Lung microvascular endothelial cell (primary cell): Measurements from ENCODE around the gene SLC7A8. TPM values are rescaled to one million over a fixed set of nuclear protein-coding genes. Genes with fewer than 3 reads are reported as not detected.

Source experiments
- DNase-seq, 2 donors: peaks; one replicate each; pipeline versions ENCODE4 v3.0.0 to v3.0.0-alpha.2; 2010; ENCODE audit warnings: low read depth in 2 of 2
- total RNA-seq: library from RNA; depleted of rRNA; stranded (reverse); fragments of >200 nt; gene quantifications from 2 replicates; pipeline ENCODE4 v1.2.1, GENCODE V29; 2014

The SLC7A8 gene
- total RNA-seq, 1 donor from 2014 or later: not detected

DNA sequence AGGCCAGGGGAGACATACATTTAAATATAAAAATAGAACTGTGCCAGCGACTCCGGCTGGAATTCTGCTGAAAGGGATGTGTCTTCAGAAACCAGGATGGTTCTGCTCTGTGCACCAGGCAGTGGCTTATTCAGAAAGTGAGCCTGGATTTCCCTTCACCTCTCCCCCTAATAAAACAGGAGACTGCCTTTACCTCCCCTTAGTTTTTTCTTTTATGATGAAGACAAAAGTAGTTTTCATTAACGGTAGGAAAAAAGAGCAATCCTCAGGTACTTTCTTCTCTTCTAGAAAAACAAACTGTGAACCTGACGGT, 346 bp downstream of the SLC7A8 start:
- DNase-seq: no peak

DNA sequence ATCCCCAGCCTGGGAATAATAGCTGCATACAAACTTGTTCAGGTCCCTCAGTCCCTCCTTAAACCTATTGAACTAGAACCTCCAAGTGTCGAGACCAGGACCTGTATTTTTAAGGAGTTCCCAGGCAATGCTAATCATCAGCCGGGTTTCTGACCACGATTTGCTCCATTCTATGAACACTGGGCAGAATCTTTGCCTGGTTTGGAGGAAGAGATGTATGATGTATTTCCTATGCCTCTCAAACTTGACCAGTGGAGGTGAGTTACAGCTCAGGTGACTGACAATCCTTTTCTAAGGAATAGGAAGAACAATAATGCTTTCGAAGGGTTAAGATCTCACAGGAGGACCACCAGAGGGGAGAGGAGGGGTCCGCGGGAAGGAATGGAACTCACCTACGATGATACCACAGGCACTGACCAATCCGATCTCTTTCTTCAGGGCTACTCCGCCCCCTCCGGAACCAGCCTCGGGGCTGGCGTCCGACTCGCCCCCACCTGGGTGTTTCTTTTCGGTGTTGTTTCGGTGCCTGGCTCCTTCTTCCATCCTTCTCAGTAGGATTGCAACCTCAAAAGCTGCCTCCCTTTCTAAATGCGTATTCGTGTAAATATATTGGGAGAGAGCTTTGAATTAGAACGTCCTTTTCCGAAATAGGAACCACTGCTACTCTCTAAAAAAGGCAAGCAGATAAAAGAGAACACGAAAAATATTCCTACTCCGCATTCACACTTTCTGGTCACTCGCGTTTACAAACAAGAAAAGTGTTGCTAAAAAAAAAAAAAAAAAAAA, 895 bp downstream of the SLC7A8 start:
- no peak for DNase-seq

DNA sequence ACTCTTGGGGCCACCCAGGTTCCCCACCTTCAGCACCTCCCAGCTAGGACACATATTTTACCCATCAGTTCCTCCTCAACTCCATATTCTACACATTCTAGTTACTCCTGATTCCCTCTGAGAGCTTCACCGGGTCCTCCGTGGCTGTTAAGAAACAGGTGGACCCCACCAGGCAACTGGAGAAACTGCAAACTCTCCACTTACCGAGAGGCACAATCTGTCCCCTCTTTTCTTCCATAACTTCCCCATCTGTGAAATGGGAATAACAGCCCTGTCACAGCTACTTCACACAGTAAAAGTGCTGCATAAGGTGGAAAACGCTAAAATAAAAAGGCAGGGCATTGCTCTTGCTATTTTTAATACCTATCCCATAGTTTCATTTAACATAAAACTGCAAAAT, 1.5 kb downstream of the SLC7A8 start:
- DNase-seq: no peak

DNA sequence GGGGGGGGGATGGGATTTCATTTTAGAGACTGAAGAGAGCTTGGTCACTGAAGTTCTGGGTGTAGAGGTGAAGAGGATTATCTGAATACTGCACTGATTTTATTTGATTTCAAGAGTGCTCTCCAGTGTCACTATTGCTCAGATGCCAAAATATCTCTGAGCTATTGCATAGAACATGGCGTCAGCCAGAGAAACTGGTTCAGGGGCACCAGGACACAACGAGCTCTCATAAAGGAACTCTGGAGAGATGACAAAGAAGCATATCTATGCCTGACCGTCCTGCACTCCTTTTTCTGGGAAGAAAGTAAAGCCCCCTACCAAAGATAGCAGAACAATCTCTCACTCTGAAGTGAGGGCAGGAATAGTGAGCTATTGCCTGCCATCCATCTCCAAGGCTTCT, 2.0 kb downstream of the SLC7A8 start:
- no peak for DNase-seq

DNA sequence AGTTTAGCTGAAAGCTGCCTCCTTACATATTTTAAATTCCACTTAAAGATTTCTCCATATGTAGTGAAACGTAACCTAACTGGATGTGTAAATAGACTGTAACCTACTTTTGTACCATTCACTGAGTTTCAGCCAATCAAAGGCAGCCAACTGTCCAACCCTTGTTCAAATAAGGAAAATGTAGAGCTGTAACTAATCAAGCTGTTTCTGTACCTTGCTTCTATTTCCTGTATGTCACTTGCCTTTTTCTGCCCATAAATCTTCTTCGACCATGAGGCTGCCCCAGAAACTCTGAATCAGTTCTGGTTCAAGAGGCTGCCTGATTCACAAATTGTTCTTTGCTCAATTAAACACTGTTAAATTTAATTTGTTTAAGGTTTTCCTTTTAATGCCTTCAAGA, 6.3 kb downstream of the SLC7A8 start:
- no peak for DNase-seq

DNA sequence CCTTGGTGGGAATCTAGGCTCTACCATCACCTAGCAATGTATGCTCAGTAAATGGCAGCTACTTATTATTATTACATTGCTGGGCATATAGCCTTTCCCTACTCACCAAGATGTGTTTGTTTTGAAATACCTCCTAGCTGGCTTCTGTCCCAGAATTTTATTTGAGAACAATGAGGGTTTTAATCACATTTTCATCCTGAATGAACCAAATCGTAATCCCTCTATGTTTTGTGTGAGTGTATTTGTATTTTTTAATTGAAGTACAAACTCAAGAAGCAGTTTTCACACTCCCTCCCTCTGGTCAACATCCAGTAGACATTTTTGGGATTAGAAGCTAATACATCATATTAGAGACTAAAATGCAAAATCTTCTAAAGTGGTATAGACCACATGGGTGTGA, 7.6 kb downstream of the SLC7A8 start:
- DNase-seq: peak; percentile 19 to 40

DNA sequence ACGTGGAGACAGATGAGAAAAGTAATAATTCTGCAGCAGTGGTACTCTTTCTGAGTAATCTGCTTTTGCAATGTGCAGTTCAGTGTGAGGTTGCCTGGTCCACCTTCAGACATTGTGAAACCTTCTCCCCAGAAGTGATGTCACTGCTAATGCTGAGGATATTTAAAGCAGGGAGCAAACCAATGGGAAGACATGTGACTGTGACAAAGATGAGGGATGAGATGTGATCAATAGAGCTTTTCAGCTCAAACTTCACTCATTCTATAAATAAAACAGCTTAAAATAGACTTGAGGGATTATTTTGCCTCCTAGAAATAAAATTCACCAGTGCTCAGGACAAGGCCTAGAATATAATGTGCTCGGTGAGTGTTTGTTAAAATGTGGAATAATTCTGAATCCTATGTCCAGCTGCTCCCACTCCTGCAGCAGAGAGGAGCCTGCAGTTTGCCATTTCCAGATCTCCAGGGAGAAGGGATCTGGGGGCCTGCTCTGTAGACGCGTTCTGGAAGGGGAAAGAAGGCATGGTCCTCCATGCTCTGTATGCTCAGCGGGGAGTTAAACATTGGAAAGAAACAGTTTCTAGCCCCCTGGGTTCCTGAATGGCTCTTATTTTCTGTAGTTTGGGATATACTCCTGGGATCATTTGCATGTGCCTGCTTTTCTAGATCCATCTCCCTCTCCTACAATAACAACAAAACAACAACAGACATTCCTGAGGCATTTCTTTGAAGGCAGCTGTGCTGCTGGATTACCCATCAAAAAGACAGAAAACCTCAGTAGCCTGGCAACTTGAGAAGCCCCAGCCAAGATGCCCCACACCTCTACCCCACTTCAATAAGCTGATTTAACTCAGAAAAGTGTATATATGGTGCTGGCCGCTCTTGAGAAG, 8.9 kb downstream of the SLC7A8 start:
- DNase-seq: no peak

DNA sequence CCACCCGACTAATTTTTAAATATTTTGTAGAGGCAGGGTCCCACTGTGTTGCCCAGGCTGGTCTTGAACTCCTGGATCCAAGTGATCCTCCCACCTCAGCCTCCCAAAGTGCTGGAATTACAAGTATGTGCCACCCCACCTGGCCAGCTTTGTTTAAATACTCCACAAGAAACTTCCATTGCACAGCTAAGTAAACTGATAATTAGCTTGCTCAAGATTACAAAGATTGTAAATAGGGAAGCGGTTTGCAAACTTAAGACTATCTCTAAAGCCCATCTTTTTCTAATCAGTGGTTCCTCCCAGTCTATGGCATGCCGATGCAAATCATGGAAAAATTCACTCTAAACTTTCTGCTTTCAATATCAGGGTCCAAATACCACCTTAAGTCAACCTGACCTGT, 9.7 kb downstream of the SLC7A8 start:
- DNase-seq: no peak

DNA sequence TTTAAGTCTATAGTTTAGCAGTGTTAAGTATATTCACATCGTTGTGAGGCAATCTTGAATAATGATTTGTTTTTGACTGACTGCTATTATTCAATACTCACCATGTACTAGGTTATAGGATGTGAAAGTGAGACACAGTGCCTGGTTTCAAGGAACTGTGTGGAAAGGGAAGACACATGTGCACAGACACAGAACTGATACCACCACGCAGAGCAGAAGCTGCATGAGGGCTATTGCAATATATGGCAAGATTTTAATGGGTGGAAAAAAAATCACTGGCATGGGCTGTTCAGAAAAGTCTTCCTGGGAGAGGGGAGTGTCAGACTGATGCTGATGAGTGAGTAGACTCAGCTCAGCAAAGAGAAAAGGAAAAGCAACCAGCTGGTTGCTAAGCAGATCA, 10.4 kb downstream of the SLC7A8 start:
- no peak for DNase-seq

DNA sequence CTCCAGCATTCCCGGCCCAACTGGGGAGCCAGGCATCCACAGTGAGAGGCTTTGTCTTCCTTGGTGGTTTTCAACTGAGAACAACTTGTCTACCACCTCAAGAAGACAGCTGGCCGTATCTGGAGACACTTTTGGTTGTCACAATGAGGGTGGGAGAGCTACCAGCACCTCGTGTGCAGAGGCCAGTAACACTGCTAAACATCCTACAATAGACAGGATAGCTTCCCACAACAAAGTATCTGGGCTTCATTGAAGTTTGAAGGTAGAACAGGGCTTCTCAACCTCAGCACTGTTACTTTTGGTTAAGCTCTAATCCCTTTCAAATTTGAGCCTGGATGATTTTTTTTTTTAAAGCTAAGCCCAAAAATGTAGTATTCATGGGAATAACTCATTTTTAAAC, 10.9 kb downstream of the SLC7A8 start:
- DNase-seq: no peak

DNA sequence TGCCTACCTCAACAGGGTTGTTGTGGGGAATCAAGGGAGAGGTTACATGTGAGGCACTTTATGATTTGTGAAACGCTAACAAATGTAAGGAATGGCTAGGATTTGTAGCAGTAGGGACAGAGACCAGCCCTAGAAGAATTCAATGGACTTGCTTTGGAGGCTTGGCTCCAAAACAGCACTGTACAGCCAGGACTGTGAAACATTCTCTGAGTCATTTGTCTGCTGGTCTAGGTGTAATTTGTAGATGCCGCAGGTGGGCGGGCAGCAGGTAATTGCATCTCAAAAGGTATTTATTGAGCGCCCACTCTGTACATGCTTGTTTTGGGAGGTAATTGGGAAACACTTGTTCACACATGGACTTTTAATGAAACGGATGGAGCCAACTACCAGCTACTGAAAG, 11.4 kb downstream of the SLC7A8 start:
- no peak for DNase-seq

DNA sequence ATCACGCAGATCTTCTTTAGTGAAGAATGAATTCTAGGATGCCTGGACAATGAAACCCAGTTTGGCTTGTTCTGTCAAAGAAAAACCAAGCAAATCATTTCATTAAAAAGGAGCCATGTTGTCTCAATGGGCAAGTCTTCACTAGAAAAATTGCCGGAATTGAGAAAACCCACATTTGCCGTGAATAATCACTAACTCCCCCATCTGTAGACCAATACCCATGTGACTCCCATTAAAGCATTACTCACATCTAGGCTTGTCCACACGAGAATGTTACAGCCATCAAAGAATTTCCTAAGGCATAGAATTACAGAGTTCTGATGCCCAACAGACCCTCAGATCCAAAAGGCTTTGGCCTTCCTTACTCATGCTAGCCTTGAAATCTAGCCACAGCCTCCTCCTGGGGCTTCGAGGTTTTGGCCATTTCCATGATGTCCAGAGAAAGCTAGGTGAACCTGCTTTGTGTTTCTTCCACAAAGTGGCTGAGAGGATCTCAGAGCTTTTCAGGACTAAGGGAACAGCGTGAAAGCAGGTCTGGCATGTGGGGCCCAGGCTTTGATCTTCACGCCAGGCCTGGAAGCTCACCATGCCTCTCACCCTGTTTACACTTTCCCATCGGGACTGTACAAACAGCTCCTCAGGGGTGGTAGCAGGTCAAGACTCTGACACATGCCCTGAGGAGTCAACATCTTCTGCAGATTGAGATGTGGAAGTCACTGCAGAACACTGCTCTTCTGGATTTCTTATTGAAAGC, 12.1 kb downstream of the SLC7A8 start:
- DNase-seq: no peak

DNA sequence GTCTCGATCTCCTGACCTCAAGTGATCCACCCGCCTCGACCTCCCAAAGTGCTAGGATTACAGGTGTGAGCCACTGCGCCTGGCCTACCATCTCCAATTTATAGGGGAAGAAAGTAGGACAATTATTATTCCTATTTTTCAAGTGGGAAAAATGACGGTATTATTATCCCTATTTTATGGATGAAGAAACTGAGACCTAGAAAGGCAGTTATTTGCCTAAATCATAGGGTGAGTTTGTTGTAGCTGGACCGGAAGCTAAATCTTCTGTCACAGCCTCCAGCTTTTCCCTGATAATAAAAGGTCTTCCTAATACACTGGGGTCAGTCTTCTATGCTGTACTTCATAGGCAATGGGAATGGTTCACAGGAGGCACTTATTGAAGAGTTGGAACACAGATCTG, 13.8 kb downstream of the SLC7A8 start:
- DNase-seq: no peak

DNA sequence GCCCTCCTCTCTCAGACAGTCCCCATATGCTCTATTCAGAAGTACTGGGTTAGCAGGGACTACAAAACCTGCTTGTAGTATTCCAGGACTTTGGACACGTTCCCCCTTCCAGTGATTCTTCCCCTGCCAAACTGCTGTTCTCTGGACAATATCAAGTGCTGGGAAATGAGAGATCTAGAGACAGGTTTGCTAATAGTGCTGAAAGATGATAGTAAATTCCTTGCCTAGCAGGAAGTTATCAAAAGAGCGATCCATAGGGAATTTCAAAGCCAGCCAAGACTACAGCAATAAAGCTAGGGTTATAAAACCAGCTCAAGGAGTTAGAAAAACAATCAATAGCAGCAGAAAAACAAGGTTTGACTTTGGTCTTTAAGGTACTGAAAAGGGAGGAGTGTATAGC, 15.2 kb downstream of the SLC7A8 start:
- DNase-seq: no peak

DNA sequence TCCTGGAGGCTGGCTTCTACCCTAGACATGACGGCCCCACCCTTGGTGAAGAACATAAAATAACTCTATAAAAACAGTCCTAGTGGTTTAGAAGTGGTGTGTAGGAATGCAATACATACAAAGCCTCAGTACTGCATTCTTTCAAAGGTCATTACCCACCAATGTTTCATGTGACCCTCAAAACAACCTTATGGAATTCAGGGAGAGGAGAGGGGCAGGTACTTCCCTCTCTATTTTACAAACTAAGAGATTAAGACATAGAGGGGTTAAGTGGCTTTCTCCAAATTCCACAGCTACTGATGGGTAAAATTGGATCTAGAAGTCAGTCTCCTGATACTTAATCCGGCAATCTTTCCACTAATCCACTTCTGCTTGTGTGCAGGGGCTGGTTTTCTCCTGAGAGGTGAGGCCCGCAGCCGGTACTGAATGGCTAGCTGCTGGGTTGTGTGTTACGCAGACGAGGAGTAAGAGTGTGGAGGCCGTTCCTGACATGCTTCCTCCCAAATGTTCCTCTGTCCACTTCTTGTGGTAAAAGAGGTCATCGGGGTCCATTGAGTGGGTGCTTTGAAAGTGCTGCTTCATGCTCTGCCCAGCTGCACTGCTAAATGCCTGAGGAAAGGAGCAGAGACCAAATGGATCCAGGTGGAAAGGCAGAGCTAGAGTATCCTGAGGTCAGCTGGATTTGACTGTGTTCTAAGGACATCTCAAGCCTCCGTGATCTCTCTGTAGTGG, 16.2 kb downstream of the SLC7A8 start:
- no peak for DNase-seq

DNA sequence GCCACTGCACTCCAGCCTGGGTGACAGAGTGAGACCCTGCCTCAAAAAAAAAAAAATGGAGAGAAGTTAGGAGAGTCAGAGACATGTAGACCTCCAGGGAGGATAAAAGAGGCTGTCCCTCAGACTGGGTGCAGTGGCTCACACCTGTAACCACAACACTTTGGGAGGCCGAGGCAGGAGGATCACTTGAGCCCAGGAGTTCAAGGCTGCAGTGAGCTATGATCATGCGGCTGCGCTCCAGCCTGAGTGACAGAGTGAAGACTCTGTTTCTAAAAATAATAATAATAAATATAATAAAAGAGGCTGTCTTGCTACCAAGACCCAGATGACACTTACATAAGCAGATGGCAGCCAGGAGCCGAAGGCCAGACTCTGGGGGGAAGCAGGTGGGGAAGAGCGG, 18.5 kb downstream of the SLC7A8 start:
- DNase-seq: no peak

DNA sequence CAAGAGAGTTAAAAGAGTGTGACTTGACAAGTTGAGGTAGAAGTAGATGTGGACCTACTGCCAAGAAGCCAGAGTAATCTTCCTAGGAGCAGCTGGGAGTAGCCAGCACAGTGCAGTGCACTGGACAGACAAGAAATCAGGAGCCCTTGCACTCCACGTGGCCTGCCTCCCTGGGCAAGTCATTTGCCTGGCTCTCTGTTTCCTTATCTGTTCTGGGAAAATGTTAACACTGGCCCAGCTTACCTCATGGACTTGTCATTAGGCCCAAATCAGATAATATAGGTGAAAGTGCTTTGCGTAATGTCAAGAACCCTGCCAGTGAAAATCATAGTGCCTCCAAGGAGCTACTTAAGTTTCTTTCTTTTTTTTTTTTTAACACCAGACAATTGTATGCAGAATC, 19.2 kb downstream of the SLC7A8 start:
- DNase-seq: no peak

DNA sequence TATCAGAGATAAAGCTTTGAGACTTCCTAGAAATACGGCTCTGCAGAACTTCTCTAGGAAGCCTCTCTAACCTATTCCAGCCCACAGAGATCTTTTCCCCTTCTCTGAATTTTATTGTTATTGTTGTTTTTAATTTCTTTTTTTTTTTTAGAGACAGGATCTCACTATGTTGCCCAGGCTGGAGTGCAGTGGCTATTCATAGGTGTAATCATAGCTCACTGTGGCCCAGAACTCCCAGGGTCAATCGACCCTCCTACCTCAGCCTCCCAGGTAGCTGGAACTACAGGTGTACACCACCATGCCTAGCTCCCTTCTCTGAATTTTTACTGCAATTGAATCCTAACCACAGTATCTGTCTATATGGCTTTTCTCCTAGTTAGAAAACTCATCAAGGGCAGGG, 19.6 kb downstream of the SLC7A8 start:
- DNase-seq: no peak

DNA sequence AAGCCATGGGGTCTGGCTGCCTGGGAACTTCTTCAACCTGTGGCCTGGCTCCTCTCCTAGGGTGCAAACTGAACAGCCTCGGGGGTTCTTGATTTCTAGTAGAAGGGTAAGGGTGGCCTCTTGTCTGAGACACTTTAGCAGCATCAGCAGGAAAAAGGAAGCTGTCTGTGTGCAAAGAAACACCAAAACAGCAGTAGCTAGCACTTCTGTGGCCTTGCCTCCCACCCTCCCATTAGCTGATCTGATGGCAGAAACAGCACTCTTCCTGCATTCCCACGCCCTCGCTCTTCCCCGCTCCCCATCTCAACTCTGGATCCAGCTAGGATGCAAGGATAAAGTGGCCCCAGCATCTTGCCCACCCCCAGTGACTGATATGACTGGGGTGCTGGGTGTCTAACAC, 20.7 kb downstream of the SLC7A8 start:
- no peak for DNase-seq

DNA sequence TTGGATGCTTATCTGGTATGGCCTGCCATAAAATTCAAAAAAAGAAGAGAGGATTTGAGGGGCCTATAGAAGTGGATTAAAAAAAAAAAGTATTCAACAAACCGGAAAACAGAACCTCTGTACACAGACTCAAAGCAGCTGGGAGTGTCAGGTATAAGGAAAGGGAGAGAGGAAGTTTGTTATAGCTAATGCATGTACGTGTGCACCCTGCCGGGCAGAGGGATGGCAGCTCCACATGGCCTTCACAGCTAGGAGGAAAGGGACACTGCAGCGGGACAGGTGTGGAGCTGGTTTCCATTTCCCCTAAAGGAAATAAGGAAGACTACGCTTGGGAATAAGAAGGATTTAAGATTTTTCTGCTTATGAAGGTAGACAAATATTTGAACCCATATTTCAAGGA, 21.5 kb downstream of the SLC7A8 start:
- DNase-seq: no peak

DNA sequence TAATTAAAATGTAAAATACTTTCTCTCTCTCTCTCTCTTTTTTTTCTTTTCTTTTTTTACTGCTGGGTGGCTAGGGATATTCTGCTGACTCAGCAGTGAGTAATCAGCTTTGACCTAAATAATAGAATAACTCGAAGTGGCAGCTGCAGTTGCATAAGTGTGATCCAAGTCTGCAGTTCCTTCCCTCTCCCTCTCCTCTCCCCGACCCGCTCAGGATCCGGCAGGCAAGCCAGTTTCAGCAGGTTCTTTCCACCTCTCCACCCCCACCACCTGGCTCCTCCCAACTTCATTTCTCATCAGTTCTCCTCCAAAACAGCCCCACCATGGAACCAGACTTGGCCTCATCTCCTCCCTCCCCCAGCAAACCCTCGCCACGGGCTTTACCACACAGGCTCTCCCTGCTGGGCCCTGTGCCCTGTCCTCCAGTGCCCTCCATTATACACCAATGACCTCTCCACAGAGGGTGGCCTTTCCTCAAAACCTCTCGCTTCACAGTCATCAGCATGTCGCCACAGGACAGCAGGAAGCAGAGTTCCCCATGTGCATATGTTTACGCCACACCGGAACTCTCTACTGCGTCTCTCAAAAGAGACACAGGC, 22.4 kb downstream of the SLC7A8 start:
- no peak for DNase-seq
